ENCODE data around the gene MRTFA. TPM values are rescaled to one million over a fixed set of nuclear protein-coding genes. Genes with fewer than 3 reads are reported as not detected.

MRTFA gene
- total RNA-seq, 3 donors from 2014 or later (not counting 1 experiment from before 2014, with no cell fraction given), result 81.8 to 91.9 (median 83.5) TPM

DNA sequence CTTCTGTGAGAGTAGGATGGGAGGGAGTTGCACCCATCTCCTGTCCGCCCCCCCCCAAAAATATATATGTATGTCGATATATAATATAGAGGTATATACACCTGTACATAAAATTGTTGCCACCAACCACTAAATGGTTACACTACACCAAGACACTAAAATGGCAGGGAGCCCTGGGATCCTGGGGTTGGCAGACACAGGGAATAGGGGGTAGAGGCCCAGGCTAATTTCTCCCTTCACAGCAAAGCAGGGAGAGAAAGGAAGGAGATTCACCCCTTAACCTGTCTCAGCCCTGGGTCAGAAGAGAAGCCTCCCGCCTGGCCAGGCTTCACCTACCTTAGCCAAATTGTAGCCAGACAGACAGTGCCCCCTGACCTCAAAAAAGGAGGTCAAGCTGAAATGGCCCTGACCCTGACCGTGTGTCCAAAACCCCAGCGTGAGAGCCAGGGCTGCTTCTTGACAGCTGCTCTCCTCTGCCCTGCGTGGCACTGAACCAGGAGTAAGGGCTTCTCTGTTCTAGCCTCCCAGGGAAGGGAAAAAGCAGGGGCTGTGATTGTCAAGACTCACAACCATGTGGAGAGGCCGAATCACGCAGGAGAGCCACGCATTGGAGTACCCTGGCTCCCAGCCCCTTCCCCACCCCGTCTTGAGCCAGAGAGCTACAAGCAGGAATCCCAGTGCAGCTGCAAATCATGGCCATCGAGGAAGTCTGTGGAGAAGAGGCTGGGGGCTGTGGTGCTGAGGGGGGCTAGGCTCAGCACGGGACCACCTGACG lies 225.6 kb downstream of the MRTFA start:
- 95% methylated on average over 11 of the region's 13 CpGs for WGBS (ENCODE audit: insufficient coverage)
- TF ChIP-seq, protein P1, sequence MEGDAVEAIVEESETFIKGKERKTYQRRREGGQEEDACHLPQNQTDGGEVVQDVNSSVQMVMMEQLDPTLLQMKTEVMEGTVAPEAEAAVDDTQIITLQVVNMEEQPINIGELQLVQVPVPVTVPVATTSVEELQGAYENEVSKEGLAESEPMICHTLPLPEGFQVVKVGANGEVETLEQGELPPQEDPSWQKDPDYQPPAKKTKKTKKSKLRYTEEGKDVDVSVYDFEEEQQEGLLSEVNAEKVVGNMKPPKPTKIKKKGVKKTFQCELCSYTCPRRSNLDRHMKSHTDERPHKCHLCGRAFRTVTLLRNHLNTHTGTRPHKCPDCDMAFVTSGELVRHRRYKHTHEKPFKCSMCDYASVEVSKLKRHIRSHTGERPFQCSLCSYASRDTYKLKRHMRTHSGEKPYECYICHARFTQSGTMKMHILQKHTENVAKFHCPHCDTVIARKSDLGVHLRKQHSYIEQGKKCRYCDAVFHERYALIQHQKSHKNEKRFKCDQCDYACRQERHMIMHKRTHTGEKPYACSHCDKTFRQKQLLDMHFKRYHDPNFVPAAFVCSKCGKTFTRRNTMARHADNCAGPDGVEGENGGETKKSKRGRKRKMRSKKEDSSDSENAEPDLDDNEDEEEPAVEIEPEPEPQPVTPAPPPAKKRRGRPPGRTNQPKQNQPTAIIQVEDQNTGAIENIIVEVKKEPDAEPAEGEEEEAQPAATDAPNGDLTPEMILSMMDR (IDR thresholded peaks at IDR 0.05), result no peak
- Mint-ChIP-seq H3K27ac (peak overlapping the region in 1 of 2 donors; percentile 47), H3K27me3 (ENCODE audit: low read depth in 2 of 2) (no peaks in the 10 kb centered on the region), H3K4me1 (peaks cover 11 to 25% of the 10 kb centered on the region in 2 donors), H3K4me3 (no peak overlapping the region), H3K36me3 (no peaks in the 10 kb centered on the region), H3K9me3 (no peaks in the 10 kb centered on the region)
- DNase-seq (no peak), ATAC-seq (no peak)
- H3K9me3 ChIP-seq (ENCODE audit: control insufficient read depth, insufficient read depth, low read length), result no peaks in the 10 kb centered on the region
- intact Hi-C loops (cut with micrococcal nuclease), result no loop called here
- peaks cover 20% of the 10 kb centered on the region for H3K4me1 ChIP-seq (ENCODE audit: control insufficient read depth, insufficient read depth, low read length)
- peaks cover 59% of the 10 kb centered on the region for H3K36me3 ChIP-seq (ENCODE audit: control insufficient read depth, insufficient read depth, low read length)
- H3K27me3 ChIP-seq (ENCODE audit: control insufficient read depth, insufficient read depth, low read length), result no peaks in the 10 kb centered on the region
- H3K27ac ChIP-seq (ENCODE audit: low read length), result no peak overlapping the region
- no peak overlapping the region for H3K4me3 ChIP-seq (ENCODE audit: low read length)

DNA sequence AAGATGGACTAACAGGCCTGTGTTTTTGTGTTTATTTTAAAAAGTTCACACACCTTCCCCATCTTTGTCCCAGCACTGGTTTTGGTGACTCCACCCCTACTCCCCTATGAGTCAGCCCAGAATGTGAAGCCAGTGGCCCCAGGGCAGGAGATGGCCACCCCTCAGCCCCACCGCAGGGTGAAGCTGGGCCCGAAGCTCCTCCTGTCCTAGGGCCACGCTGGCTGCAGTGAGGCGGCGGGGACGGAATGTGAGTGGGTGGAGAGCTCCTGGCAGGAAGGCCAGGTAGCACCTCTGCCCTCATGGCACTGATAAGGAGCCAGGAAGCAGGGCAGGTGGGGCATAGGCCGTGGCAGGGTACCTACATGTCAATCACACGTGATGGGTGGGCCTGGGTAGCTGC lies 226.2 kb downstream of the MRTFA start:
- 90% methylated on average over 8 of the region's 8 CpGs for WGBS (ENCODE audit: insufficient coverage)
- H3K4me3 ChIP-seq (ENCODE audit: low read length), result no peak overlapping the region
- intact Hi-C loops (cut with micrococcal nuclease), result no loop called here
- H3K27me3 ChIP-seq (ENCODE audit: control insufficient read depth, insufficient read depth, low read length), result no peaks in the 10 kb centered on the region
- H3K9me3 ChIP-seq (ENCODE audit: control insufficient read depth, insufficient read depth, low read length), result no peaks in the 10 kb centered on the region
- Mint-ChIP-seq H3K27ac (no peak overlapping the region), H3K9me3 (no peaks in the 10 kb centered on the region), H3K4me3 (no peak overlapping the region), H3K27me3 (ENCODE audit: low read depth in 2 of 2) (no peaks in the 10 kb centered on the region), H3K36me3 (no peaks in the 10 kb centered on the region), H3K4me1 (peaks cover 5 to 19% of the 10 kb centered on the region in 2 donors)
- DNase-seq (no peak), ATAC-seq (no peak)
- H3K36me3 ChIP-seq (ENCODE audit: control insufficient read depth, insufficient read depth, low read length), result peaks cover 66% of the 10 kb centered on the region
- no peak overlapping the region for H3K27ac ChIP-seq (ENCODE audit: low read length)
- peaks cover 13% of the 10 kb centered on the region for H3K4me1 ChIP-seq (ENCODE audit: control insufficient read depth, insufficient read depth, low read length)
- TF ChIP-seq, protein P1 (IDR thresholded peaks at IDR 0.05), result no peak

DNA sequence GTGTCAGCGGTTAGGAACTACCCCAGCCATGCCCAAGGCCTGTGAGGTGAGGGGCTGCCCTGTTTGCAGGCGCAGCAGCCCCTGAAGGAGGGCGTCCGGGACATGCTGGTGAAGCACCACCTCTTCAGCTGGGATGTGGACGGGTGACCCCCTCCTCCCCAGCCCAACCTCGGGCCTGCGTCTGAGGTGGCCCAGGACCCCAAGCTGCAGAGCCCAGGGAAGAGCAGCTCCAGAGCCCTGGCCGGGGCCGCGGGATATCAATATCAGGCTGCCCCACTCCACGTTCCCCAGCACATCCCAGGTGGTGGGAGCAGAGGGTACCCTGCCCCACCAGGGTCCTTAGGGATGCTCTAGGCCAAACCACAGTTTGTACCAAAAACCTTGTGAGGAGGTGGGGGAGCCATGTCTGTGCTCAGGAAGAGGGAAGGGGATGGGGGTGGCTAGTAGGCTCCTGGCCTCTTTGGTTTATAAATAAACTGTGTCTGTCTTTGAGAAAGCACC lies 226.9 kb downstream of the MRTFA start:
- Mint-ChIP-seq H3K27me3 (ENCODE audit: low read depth in 2 of 2) (no peaks in the 10 kb centered on the region), H3K27ac (no peak overlapping the region), H3K4me1 (peaks cover 0 to 13% of the 10 kb centered on the region in 2 donors), H3K9me3 (no peaks in the 10 kb centered on the region), H3K4me3 (no peak overlapping the region), H3K36me3 (no peaks in the 10 kb centered on the region)
- ATAC-seq (no peak), DNase-seq (no peak)
- Histone ChIP-seq H3K36me3 (ENCODE audit: control insufficient read depth, insufficient read depth, low read length) (peaks cover 72% of the 10 kb centered on the region), H3K27ac (ENCODE audit: low read length) (no peak overlapping the region), H3K4me1 (ENCODE audit: control insufficient read depth, insufficient read depth, low read length) (peaks cover 11% of the 10 kb centered on the region), H3K4me3 (ENCODE audit: low read length) (no peak overlapping the region), H3K9me3 (ENCODE audit: control insufficient read depth, insufficient read depth, low read length) (no peaks in the 10 kb centered on the region), H3K27me3 (ENCODE audit: control insufficient read depth, insufficient read depth, low read length) (no peaks in the 10 kb centered on the region)
- intact Hi-C loops (cut with micrococcal nuclease), result no loop called here
- WGBS (ENCODE audit: insufficient coverage), result 92% methylated on average over 11 of the region's 11 CpGs
- TF ChIP-seq, protein P1 (IDR thresholded peaks at IDR 0.05), result no peak
